ENCODE results near the gene RMND5B.
"Not testable (repeated sequence)": the region's sequence is repeated elsewhere in the genome, so short reads cannot be mapped to it uniquely, and the experiment has no call there.

RMND5B gene

GRCh38 chr5:178130234-178130575 is 609 bp upstream of the RMND5B start:
- not testable (repeated sequence) for DNase-seq (ENCODE audit: low read depth)

DNA sequence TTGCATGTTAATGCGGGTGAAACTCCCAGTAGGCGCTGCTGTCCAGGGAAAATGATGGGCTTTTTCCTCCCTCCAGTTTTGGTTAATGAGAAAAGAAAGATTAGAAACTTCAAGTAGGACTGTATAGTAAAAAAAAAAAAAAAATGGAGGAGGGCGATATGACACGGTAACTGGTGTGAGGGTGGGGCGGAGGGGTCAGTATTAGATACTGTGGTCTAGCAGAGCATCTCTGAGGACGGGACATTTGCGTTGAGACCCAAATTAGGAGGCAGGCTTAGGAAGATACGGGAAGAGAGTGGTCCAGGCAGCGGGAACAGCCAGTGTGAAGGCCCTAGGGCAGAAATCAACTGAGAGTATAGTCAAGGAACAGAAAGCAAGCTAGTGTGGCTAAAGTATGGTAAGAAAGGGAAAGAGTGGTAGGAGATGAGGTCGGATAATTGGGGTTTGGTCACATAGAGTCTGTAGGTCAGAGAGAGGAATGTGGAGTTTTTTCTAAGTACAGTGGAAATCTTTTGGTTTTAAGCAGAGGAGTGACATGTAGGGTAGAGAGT is 707 bp downstream of the RMND5B start:
- DNase-seq (ENCODE audit: low read depth) = no peak

DNA sequence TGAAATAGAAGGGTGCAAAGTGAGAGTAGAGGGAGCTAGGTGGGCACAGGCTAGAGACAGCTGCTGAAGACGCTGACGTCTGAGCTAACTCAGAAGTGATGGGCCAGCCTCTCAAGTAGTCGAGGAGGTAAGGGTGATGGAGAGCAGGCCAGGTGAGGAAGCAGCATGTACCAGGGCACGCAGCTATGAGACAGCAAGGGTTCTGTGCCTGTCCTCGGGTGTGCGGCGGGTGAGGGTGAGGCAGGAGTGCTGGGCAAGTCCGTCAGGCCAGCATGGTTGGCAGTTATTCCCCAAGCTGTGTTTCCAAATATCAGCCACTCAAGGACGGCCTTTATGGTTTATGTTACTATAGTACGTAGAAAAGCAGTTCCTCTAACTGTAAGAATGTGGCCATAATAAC is 6.2 kb downstream of the RMND5B start:
- no peak for DNase-seq (ENCODE audit: low read depth)

DNA sequence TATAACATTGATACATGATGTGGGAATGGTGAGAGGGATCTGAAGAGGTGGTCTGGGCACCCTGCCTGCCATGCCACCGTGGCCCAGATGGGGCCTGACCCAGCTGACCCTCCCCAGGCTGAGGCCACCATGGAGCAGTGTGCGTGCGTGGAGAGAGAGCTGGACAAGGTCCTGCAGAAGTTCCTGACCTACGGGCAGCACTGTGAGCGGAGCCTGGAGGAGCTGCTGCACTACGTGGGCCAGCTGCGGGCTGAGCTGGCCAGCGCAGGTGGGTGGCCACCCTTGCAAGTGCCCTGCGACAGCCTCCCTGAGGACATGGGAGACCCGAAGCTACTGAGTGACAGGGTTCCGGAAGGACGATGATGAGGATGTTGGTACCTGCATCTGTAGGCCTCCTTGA is 7.2 kb downstream of the RMND5B start:
- no peak for DNase-seq (ENCODE audit: low read depth)

- no peak for DNase-seq (ENCODE audit: low read depth)
These were observed 10.7 kb downstream of the RMND5B start for GRCh38 chr5:178141550-178141949.

DNA sequence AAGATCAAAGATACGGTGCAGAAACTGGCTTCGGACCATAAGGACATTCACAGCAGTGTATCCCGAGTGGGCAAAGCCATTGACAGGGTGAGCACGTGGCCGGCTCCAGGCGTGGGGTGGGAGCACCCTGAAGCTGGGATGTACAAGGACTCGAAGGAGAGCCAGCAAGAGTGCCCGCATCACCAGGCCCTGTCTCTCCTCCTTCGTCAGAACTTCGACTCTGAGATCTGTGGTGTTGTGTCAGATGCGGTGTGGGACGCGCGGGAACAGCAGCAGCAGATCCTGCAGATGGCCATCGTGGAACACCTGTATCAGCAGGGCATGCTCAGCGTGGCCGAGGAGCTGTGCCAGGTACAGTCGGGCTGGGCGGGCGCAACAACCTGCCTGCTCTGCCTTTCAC is 11.8 kb downstream of the RMND5B start:
- no peak for DNase-seq (ENCODE audit: low read depth)

DNA sequence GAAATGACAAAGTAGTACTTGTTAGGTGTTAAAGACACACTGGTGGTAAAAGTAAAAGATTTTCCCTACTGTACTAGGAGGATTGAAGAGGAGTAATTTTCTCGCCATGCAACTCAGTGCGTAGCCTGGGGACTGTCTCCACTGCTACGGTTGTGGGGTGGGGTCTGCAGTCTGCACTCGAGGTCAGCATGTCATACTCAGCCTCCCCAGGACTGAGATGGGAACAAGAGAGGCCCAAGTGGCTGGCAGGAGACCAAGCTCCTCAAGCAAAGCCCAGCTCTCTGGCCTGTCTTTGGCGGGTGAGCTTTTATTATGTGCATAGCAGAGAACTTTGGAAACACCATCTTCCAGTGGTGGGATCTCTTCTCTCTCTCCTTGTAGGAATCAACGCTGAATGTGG is 12.4 kb downstream of the RMND5B start:
- DNase-seq (ENCODE audit: low read depth) = no peak

DNA sequence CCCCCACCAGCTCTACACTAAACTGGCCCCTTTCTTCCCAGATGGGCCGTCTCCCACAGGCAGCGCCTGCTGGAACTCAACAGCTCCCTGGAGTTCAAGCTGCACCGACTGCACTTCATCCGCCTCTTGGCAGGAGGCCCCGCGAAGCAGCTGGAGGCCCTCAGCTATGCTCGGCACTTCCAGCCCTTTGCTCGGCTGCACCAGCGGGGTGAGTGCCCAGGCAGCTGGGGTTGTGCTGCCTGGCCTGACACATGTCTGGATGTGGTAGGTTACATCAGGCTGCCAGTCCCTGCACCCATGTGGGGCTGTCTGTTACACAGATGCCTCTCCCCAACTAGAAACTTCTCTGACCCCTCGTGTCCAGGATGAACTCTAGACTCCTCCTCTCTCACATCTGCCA is 13.1 kb downstream of the RMND5B start:
- DNase-seq (ENCODE audit: low read depth) = no peak

DNA sequence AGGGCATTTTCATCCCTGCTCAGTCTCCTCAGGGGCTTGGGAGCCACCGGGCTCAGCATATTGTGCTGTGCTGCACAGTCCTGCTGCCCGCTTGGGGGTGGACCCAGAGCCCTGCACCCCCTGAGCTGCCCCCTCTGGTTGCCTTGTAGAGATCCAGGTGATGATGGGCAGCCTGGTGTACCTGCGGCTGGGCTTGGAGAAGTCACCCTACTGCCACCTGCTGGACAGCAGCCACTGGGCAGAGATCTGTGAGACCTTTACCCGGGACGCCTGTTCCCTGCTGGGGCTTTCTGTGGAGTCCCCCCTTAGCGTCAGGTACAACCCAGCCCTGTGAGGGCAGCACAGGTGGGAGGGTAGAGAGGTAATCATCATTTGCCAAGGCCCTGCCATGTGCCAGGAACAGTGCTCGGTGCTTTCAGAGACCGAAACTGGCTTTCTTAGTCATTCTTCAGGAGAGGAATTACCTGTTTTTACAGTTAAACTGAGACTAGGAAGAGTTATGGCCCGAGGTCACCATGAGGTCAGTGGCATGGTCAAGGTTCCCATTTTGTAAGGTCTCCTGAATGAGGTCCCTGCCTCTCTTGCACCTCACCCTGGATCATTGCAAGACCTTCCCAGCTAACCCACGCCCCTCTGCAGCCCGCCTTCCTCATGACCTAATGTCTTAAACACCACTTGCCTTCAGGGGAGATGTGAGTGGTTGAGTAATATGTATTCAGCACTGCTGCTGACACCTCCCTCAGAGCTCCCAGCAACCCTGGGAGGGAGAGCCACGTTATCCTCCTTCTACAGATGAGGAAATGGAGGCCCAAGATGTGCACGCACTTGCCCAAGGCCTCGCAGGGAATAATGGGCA is 15.4 kb downstream of the RMND5B start:
- no peak for DNase-seq (ENCODE audit: low read depth)

GRCh38 chr5:178147406-178147805 is 16.6 kb downstream of the RMND5B start:
- no peak for DNase-seq (ENCODE audit: low read depth)

DNA sequence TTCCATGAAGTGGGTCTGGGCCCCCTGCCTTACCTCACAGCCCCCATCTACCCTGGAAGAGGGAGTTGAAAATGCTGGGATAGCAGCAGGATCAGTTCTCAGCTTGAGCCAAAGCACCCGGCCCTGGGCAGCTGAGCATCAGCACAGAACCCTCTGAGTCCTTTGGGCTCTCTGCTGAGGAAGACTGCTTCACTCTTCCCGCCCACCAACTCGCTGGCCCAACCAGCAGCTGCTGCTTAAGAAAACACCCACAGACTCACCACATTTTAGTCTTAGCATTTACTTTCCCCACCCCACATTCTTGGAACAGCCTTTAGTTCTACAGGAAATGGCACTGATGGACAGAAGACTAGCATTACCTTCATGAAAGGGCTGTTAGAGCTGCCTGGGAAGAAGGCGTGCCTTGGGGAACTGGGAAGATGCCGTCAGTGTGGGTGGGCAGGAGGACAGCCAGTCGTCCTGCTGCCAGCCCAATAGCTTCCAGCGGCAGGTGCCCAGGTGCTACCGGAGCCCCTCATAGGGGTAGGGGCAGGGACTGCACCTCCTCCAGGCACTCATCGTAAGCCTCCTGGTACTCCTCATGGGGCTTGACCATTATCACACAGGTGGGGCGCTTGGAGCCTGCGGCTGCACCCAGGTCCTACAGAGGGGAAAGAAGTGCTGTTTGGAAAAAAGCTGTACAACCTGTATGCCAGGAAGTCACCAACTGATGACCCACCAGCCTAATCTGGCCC is 18.6 kb downstream of the RMND5B start:
- DNase-seq (ENCODE audit: low read depth) = no peak

DNA sequence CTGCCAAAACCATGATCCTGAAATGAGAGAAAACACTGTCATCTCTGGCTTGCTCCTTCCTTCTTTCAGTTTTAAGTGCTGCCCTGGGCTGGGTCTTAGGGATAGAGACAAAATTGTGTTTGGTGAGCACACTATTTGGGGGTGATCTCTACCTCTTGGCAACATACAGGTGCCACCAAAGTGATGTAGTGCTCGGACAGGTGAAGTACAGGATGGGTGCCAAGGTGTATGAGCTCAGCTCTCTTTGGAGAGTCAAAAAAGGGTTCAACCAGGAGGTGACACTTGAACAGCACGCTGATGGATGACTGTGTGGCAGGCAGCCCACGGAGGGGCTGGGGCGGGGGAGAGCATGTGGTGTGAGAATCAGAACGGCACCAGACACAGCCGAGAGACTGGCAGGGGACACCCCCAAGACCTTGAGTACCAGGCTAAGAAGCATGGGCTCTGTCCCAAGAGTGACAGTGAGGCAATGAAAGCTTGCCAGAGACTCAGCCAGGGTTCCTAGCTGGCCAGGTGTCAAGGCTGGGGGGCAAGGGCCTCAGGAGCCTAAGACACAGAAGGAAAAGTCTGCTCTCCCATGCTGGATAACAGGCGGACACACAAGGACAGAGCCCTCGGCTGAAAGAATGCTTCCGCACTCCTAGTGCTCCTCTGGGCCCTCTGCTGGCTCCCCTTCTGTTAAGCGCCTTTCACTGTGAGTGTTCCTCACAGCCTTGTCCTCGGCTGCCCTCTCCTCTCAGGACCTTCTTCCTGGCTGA is 20.3 kb downstream of the RMND5B start:
- no peak for DNase-seq (ENCODE audit: low read depth)

DNA sequence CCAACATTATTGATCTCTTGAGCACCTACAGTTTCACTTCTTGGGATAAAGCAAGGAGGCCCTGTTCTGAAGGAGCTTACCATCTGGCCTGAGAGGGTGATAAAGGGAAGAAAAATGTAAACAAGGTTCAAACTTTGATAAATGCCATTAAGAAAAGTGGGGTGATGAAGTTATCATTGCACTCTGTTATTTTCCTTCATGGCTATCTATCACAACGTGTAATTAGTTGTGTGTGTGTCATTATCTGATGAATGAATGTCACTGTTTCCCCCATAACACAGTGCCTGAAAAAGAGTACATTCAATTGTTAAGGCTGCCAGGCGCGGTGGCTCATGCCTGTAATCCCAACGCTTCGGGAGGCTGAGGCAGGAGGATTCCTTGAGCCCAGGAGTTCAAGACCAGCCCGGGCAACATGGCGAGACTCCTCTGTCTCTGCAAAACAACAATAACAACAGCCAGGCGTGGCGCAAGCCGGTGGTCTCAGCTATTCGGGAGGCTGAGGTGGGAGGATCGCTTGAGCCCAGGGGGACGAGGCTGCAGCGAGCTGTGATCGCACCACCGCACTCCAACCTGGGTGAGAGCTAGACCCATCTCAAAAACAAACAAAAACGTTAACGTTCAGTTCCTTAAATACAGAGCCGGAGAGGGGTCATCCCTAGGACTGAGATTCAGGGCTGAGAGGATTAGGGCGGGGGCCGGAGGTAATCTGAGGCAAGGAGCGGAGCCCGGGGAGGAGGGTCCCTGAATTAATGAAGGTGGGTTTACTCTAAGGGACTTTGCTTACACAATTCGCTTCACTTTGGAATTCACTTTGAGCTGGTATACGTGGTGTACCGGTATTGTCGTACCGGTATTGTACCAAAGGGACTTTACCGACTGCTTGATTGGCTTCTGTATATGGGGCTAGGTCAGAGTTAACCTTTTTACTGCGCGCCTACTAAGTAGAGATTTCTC is 22.0 kb downstream of the RMND5B start:
- no peak for DNase-seq (ENCODE audit: low read depth)

- peak; percentile 98 for DNase-seq (ENCODE audit: low read depth)
These were observed 22.9 kb downstream of the RMND5B start, which contains the start of gene NHP2 for GRCh38 chr5:178153530-178154340. TSS of gene NHP2 (minus strand) at chr5:178153885. CDS start at chr5:178153817, 68 bp downstream.

DNA sequence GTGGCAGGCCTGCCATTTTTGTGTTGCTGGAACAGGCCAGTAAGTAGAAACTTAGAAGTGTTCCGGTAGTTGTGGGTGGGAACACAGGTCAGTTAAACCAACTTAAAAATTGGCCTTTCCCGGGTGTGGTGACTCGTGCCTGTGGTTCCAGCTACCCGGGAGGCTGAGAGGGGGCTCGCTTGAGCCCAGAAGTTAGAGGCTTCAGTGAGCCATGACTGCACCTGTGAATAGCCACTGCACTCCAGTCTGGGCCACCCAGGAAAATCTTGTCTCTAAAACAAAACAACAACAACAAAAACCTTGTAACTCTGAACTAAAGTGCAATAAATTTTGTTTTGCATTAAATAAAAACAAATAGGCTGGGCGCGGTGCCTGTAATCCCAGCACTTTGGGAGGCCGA is 24.3 kb downstream of the RMND5B start:
- DNase-seq (ENCODE audit: low read depth) = no peak

DNA sequence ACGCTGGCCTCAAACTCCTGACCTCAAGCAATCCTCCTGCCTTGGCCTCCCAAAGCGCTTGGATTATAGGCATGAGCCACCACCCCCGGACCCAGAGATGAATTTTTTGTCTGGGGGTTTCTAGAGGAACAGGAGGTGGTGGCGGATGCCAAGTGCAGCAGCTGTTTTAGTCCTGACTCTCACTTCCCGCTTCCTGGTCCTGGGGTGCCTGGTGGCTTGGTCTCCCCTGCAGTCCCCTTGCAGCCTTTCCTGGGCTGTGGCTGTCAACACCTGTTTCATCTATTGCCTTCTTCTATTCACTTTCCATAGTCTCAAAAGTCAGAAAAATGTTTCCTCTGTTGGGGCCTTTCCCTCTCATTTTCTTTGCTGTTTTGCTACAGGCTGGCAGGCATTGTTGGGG is 29.4 kb downstream of the RMND5B start:
- DNase-seq (ENCODE audit: low read depth) = no peak

DNA sequence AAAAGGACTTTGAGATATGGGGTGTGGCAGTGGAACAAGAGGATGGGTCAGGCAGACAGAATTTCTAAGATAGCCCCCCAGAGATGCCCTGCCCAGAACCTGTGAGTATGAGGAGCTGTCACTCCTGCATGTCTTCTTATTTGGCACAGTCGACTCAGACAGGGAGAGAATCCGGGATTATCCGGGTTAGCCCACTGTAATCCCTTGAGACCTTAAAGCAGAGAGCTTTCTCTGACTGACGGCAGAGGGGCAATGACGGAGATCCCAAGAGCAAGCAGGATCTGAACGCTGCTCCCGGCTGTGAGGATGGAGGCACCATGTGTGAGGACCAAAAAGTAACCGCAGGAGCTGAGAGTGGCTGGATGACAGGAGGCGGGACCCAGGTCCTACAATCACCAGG is 31.7 kb downstream of the RMND5B start:
- DNase-seq (ENCODE audit: low read depth) = no peak

GRCh38 chr5:178163772-178164735 is 33.2 kb downstream of the RMND5B start:
- DNase-seq (ENCODE audit: low read depth) = peak; percentile 31

- no peak for DNase-seq (ENCODE audit: low read depth)
These were observed 34.8 kb downstream of the RMND5B start for GRCh38 chr5:178165581-178165980.
